ENCODE measurements around the gene PTPA.
A peak's percentile ranks its signal among the peaks of the same experiment; 100 is the strongest.
"Not testable (repeated sequence)": the region's sequence is repeated elsewhere in the genome, so short reads cannot be mapped to it uniquely, and the experiment has no call there.

Gene PTPA

GRCh38 chr9:129121483-129121882, 10.3 kb downstream of the PTPA start:
- peaks cover 78% of the 10 kb centered on the region for H4K20me1 ChIP-seq
- no peak overlapping the region for H3K4me3 ChIP-seq
- H3K9me3 ChIP-seq, result no peaks in the 10 kb centered on the region
- no peaks in the 10 kb centered on the region for H3K27me3 ChIP-seq
- peaks cover 37% of the 10 kb centered on the region for H3K4me1 ChIP-seq
- H3K4me2 ChIP-seq, result no peak overlapping the region
- no peak for TF ChIP-seq Cebpa-rat (IDR thresholded peaks at IDR 0.05)
- H3K27ac ChIP-seq, result no peak overlapping the region
- H3K9ac ChIP-seq, result no peak overlapping the region; the same call in 1 of the 2 replicates
- peaks cover 82% of the 10 kb centered on the region for H3K36me3 ChIP-seq

DNA sequence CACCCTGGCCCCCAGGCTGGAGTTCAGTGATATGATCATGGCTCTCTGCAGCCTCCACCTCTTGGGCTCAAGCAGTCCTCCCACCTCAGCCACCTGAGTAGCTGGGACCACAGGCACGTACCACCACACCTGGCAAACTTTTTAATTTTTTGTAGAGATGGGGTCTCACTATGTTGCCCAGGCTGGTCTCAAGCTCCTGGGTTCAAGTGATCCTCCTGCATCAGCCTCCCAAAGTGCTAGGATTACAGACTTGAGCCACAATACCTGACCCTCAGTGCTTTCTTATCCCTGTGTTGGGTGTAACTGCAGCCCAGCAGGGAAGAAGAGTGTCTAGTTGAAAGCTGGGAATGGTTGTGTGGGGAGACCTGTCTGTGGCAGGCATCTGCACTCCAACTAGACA, 10.9 kb downstream of the PTPA start:
- H3K27ac ChIP-seq, result no peak overlapping the region
- no peak overlapping the region for H3K4me2 ChIP-seq
- no peaks in the 10 kb centered on the region for H3K9me3 ChIP-seq
- no peaks in the 10 kb centered on the region for H3K27me3 ChIP-seq
- peaks cover 88% of the 10 kb centered on the region for H3K36me3 ChIP-seq
- H3K4me3 ChIP-seq, result no peak overlapping the region
- peaks cover 43% of the 10 kb centered on the region for H3K4me1 ChIP-seq
- TF ChIP-seq Cebpa-rat (IDR thresholded peaks at IDR 0.05), result no peak
- peaks cover 82% of the 10 kb centered on the region for H4K20me1 ChIP-seq
- H3K9ac ChIP-seq, result no peak overlapping the region

GRCh38 chr9:129122976-129123375, 11.8 kb downstream of the PTPA start:
- not testable (repeated sequence) for H3K4me2 ChIP-seq, H3K27ac ChIP-seq, H3K27me3 ChIP-seq, H3K9ac ChIP-seq, H3K9me3 ChIP-seq, H3K4me3 ChIP-seq
- H3K36me3 ChIP-seq, result peaks cover 95% of the 10 kb centered on the region
- H4K20me1 ChIP-seq, result peaks cover 79% of the 10 kb centered on the region
- peaks cover 49% of the 10 kb centered on the region for H3K4me1 ChIP-seq

DNA sequence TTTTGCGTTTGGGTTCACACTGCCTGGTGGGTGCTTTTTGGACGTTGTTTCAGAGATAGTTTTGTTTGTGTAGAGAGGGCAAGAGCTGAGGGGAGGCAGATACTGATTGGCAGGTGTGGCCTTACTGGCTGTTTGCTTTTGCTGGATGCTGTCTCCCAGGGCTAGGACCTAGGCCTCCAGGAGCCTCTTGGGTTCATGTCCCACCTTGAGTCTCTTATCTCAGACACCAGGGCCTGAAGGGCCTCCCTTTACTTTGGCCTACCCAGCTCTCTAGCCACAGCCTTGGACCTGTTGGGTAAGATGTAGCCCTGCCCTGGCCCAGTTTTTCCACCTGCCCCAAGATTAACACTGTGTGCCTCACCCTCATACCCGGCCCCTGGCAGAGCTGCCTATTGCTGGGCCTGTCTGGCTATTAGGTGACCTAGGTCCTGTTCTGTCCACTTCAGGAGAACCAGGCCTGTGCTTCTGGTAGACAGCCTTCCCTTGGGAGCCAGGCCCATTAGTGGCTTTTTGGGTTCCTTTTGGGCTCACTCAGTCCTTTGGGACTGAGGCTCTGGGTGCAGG, 13.4 kb downstream of the PTPA start:
- Histone ChIP-seq H3K4me1 (peaks cover 38% of the 10 kb centered on the region), H3K36me3 (peaks cover 92% of the 10 kb centered on the region), H4K20me1 (peaks cover 69% of the 10 kb centered on the region), H3K27ac (peak overlapping the region; percentile 43; the same call in 1 of the 2 replicates), H3K9ac (0 out of 2 replicates have a peak overlapping the region, but pooled peaks have one; percentile 8), H3K9me3 (no peaks in the 10 kb centered on the region), H3K4me3 (no peak overlapping the region), H3K4me2 (peak overlapping the region; percentile 74), H3K27me3 (no peaks in the 10 kb centered on the region)
- no peak for TF ChIP-seq Cebpa-rat (IDR thresholded peaks at IDR 0.05)

DNA sequence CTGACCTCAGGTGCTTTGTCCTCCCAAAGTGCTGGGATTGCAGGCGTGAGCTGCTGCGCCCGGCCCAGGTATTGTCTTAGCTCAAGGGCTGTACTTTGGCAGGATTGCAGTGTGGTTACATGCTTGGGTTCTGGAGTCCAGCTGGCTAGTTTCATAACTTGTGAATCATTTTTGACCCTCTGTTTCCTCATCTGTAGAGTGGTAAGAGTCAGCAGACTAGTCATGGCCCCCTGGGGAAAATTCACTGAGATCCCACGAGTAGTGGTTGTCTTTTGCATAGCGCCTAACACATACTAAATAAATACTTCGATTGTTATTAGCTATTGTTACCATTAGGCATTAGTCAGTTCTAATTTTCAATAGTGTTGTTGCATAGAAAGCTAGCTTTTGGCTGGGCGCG, 14.3 kb downstream of the PTPA start:
- Histone ChIP-seq H3K27me3 (no peaks in the 10 kb centered on the region), H3K9me3 (no peaks in the 10 kb centered on the region), H3K9ac (no peak overlapping the region), H3K4me3 (no peak overlapping the region), H4K20me1 (peaks cover 60% of the 10 kb centered on the region), H3K4me2 (peak overlapping the region; percentile 74), H3K27ac (no peak overlapping the region), H3K4me1 (peaks cover 35% of the 10 kb centered on the region), H3K36me3 (peaks cover 93% of the 10 kb centered on the region)
- TF ChIP-seq Cebpa-rat (IDR thresholded peaks at IDR 0.05), result no peak

- H3K9ac ChIP-seq, result peak overlapping the region; percentile 65
- peaks cover 54% of the 10 kb centered on the region for H4K20me1 ChIP-seq
- H3K36me3 ChIP-seq, result peaks cover 91% of the 10 kb centered on the region
- H3K4me1 ChIP-seq, result peaks cover 44% of the 10 kb centered on the region
- H3K4me2 ChIP-seq, result peak overlapping the region; percentile 74
- no peak overlapping the region for H3K4me3 ChIP-seq
- peak overlapping the region; percentile 45 for H3K27ac ChIP-seq
- H3K9me3 ChIP-seq, result no peaks in the 10 kb centered on the region
- H3K27me3 ChIP-seq, result no peaks in the 10 kb centered on the region
- TF ChIP-seq Cebpa-rat (IDR thresholded peaks at IDR 0.05), result no peak
Observed at GRCh38 chr9:129126749-129127618, 15.8 kb downstream of the PTPA start.

DNA sequence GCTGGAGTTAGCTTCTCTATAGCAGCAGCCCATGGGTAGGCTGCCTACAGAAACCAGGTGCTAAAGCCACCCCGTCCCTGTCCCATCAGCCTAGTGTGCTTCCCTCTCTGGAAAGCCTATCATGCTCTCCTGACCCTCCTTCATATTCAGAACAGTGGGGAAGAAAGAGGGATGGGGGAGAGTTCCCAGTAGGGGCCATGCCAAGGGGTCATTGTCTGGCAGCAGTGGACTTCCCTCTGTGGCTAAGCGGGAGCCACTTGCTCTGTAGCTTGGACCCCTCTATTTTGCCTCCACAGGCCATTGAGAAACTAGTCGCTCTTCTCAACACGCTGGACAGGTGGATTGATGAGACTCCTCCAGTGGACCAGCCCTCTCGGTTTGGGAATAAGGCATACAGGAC, 17.5 kb downstream of the PTPA start:
- Histone ChIP-seq H3K27ac (no peak overlapping the region), H3K27me3 (no peaks in the 10 kb centered on the region), H3K9me3 (no peaks in the 10 kb centered on the region), H3K4me2 (no peak overlapping the region), H4K20me1 (peaks cover 43% of the 10 kb centered on the region), H3K4me1 (peaks cover 46% of the 10 kb centered on the region), H3K9ac (no peak overlapping the region), H3K36me3 (peaks cover 91% of the 10 kb centered on the region), H3K4me3 (no peak overlapping the region)
- no peak for TF ChIP-seq Cebpa-rat (IDR thresholded peaks at IDR 0.05)

GRCh38 chr9:129130271-129130670, 19.1 kb downstream of the PTPA start:
- Histone ChIP-seq H3K4me1 (peaks cover 34% of the 10 kb centered on the region), H4K20me1 (peaks cover 36% of the 10 kb centered on the region), H3K36me3 (peaks cover 91% of the 10 kb centered on the region)
- H3K9ac ChIP-seq, H3K9me3 ChIP-seq, H3K27ac ChIP-seq, H3K27me3 ChIP-seq, H3K4me2 ChIP-seq, H3K4me3 ChIP-seq: not testable (repeated sequence)

DNA sequence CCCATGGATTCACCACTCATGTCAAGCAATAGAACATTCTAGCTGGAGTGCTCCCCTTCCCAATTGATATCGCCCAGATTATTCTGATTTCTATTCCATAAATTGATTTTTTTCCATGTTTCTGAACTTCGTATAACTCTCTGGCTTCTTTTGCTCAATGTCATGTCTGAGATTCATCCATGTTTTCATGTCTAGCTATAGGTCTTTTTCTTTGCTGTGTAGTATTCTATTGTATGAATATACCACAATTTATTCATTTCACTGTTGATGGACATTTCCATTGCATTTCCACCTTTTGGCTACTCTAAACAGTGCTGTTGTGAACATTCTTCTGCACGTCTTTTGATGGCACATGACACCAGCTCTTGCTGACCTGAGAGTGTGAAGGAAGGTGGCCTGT, 19.6 kb downstream of the PTPA start:
- Histone ChIP-seq H3K4me1 (peaks cover 29% of the 10 kb centered on the region), H3K9me3 (no peaks in the 10 kb centered on the region), H4K20me1 (peaks cover 31% of the 10 kb centered on the region), H3K4me2 (no peak overlapping the region), H3K27ac (no peak overlapping the region), H3K36me3 (peaks cover 91% of the 10 kb centered on the region), H3K4me3 (no peak overlapping the region), H3K27me3 (no peaks in the 10 kb centered on the region), H3K9ac (no peak overlapping the region)
- TF ChIP-seq Cebpa-rat (IDR thresholded peaks at IDR 0.05), result no peak
